Activated CD4-positive, alpha-beta T cell treated with anti-CD3 and anti-CD28 coated beads, Interleukin-2, amount 50 U/mL, for 1 hour (primary cell): ENCODE results near the gene OR1A1.
"Not testable (repeated sequence)": the region's sequence is repeated elsewhere in the genome, so short reads cannot be mapped to it uniquely, and the experiment has no call there.

Source experiments
- DNase-seq: peaks from one replicate; pipeline ENCODE4 v3.0.0-alpha.2; 2020

Gene OR1A1

GRCh38 chr17:3207367-3207766, at the start of gene OR1A1:
Gene OR1A1, plus strand, starts transcription at chr17:3207667. Its CDS starts 7,954 bp downstream, at chr17:3215621.
- no peak for DNase-seq

- no peak for DNase-seq
Observed at GRCh38 chr17:3167574-3167973, 39.9 kb upstream of the OR1A1 start.

GRCh38 chr17:3189961-3190360, 17.5 kb upstream of the OR1A1 start:
- DNase-seq: no peak

GRCh38 chr17:3197219-3197618, 10.2 kb upstream of the OR1A1 start, which contains the start of gene OR1A2:
Gene OR1A2, plus strand, starts transcription at chr17:3197519. Its CDS starts 0 bp downstream, at chr17:3197519.
- no peak for DNase-seq

- no peak for DNase-seq
Observed at GRCh38 chr17:3208484-3208883, 1.0 kb downstream of the OR1A1 start.

- no peak for DNase-seq
Observed at GRCh38 chr17:3213001-3213400, 5.5 kb downstream of the OR1A1 start.

- no peak for DNase-seq
Observed at GRCh38 chr17:3213587-3213986, 6.1 kb downstream of the OR1A1 start.

GRCh38 chr17:3219978-3220377, 12.5 kb downstream of the OR1A1 start:
- not testable (repeated sequence) for DNase-seq

- DNase-seq: no peak
Observed at GRCh38 chr17:3221850-3222249, 14.4 kb downstream of the OR1A1 start.

GRCh38 chr17:3222505-3222904, 15.0 kb downstream of the OR1A1 start:
- no peak for DNase-seq

GRCh38 chr17:3224721-3225352, 17.4 kb downstream of the OR1A1 start:
- DNase-seq: not testable (repeated sequence)

- DNase-seq: not testable (repeated sequence)
Observed at GRCh38 chr17:3232300-3232699, 24.8 kb downstream of the OR1A1 start.

- DNase-seq: not testable (repeated sequence)
Observed at GRCh38 chr17:3238685-3239084, 31.2 kb downstream of the OR1A1 start.

- DNase-seq: not testable (repeated sequence)
Observed at GRCh38 chr17:3241044-3241443, 33.6 kb downstream of the OR1A1 start.

- not testable (repeated sequence) for DNase-seq
Observed at GRCh38 chr17:3244841-3245240, 37.4 kb downstream of the OR1A1 start.

GRCh38 chr17:3249013-3249412, 41.5 kb downstream of the OR1A1 start:
- DNase-seq: not testable (repeated sequence)

- no peak for DNase-seq
Observed at GRCh38 chr17:3256575-3256974, 49.1 kb downstream of the OR1A1 start.

- DNase-seq: no peak
Observed at GRCh38 chr17:3260163-3260562, 52.7 kb downstream of the OR1A1 start.

- no peak for DNase-seq
Observed at GRCh38 chr17:3260600-3260999, 53.1 kb downstream of the OR1A1 start.
